HG03565 (cell line): ENCODE data around the gene TNPO2.
"Not testable (repeated sequence)": the region's sequence is repeated elsewhere in the genome, so short reads cannot be mapped to it uniquely, and the experiment has no call there.

ENCODE experiments used
- ATAC-seq: cut with Tn5 transposase; IDR thresholded peaks from one replicate; pipeline ENCODE4 v1.9.1; 2021; ENCODE audit warnings: mild to moderate bottlenecking, moderate library complexity; ENCODE audit not compliant: unreplicated experiment

The TNPO2 gene

GRCh38 chr19:12706332-12706718 is 17.4 kb downstream of the TNPO2 start:
- ATAC-seq, result no peak

- ATAC-seq, result no peak
Measured at GRCh38 chr19:12705654-12706331, 17.9 kb downstream of the TNPO2 start.

GRCh38 chr19:12705169-12705568 is 18.6 kb downstream of the TNPO2 start:
- ATAC-seq, result no peak

GRCh38 chr19:12703046-12703445 is 20.7 kb downstream of the TNPO2 start:
- ATAC-seq, result no peak

GRCh38 chr19:12701596-12702282 is 22.0 kb downstream of the TNPO2 start:
- no peak for ATAC-seq

GRCh38 chr19:12698138-12698537 is 25.6 kb downstream of the TNPO2 start:
- no peak for ATAC-seq

GRCh38 chr19:12697425-12697824 is 26.3 kb downstream of the TNPO2 start:
- not testable (repeated sequence) for ATAC-seq

GRCh38 chr19:12696366-12697335 is 27.1 kb downstream of the TNPO2 start, which contains the start of gene FBXW9:
Gene FBXW9, minus strand, starts transcription at chr19:12696631. Its CDS starts 50 bp downstream, at chr19:12696581.
- peak; percentile 71 for ATAC-seq

GRCh38 chr19:12695997-12696365 is 27.8 kb downstream of the TNPO2 start:
- ATAC-seq, result no peak

GRCh38 chr19:12695514-12695913 is 28.2 kb downstream of the TNPO2 start:
- ATAC-seq, result no peak

- no peak for ATAC-seq
Measured at GRCh38 chr19:12695096-12695495, 28.6 kb downstream of the TNPO2 start.

GRCh38 chr19:12694641-12695040 is 29.1 kb downstream of the TNPO2 start:
- ATAC-seq, result no peak

GRCh38 chr19:12692960-12693359 is 30.8 kb downstream of the TNPO2 start:
- no peak for ATAC-seq

GRCh38 chr19:12689581-12690216 is 34.0 kb downstream of the TNPO2 start:
- no peak for ATAC-seq

- ATAC-seq, result no peak
Measured at GRCh38 chr19:12689012-12689411, 34.7 kb downstream of the TNPO2 start.

GRCh38 chr19:12687496-12688196 is 36.1 kb downstream of the TNPO2 start, which contains the start of gene GNG14:
Gene GNG14, plus strand, starts transcription at chr19:12687998. Its CDS starts 51 bp downstream, at chr19:12688049.
- ATAC-seq, result no peak

GRCh38 chr19:12685831-12686230 is 37.9 kb downstream of the TNPO2 start:
- no peak for ATAC-seq

- ATAC-seq, result peak; percentile 63
Measured at GRCh38 chr19:12681074-12681987, 42.4 kb downstream of the TNPO2 start, which contains the start of gene DHPS. Gene DHPS, minus strand, starts transcription at chr19:12681880. Its CDS starts 114 bp downstream, at chr19:12681766.

GRCh38 chr19:12680034-12680433 is 43.7 kb downstream of the TNPO2 start:
- ATAC-seq, result no peak
